Small intestine (tissue), 7 donors: ENCODE measurements around the gene RBM4B. TPM values are rescaled to one million over a fixed set of nuclear protein-coding genes. Genes with fewer than 3 reads are reported as not detected.
"Not testable (repeated sequence)": the region's sequence is repeated elsewhere in the genome, so short reads cannot be mapped to it uniquely, and the experiment has no call there.

Experiments
- DNase-seq, 2 donors: peaks; one replicate each; pipeline versions ENCODE4 v3.0.0 to v3.0.0-alpha.2; 2013
- FAIRE-seq: peaks from 2 replicates; lab custom pipeline; 2012; peaks lifted over from hg19 to GRCh38; lab: Jason Lieb, UNC
- H3K27ac ChIP-seq, 3 donors: one replicate each; pipeline ENCODE4 v1.5.1; 2013; ENCODE audit warnings: low read length in 2 of 3, mild to moderate bottlenecking in 2 of 3, control low read depth in 1 of 3, inconsistent platforms in 1 of 3, low read depth in 1 of 3, moderate library complexity in 1 of 3
- H3K27me3 ChIP-seq, 3 donors: one replicate each; pipeline ENCODE4 v1.6.1; 2013; ENCODE audit warnings: low read length in 3 of 3, inconsistent platforms in 1 of 3; ENCODE audit not compliant: control insufficient read depth in 3 of 3, insufficient read depth in 3 of 3
- H3K36me3 ChIP-seq, 3 donors: one replicate each; pipeline ENCODE4 v1.6.1; 2013; ENCODE audit warnings: low read length in 3 of 3, inconsistent platforms in 1 of 3, low read depth in 1 of 3, mild to moderate bottlenecking in 1 of 3, moderate library complexity in 1 of 3; ENCODE audit not compliant: control insufficient read depth in 3 of 3, insufficient read depth in 2 of 3
- H3K4me1 ChIP-seq, 3 donors: one replicate each; pipeline ENCODE4 v1.6.1; 2013; ENCODE audit warnings: low read length in 2 of 3, inconsistent platforms in 1 of 3, low read depth in 1 of 3, mild to moderate bottlenecking in 1 of 3, moderate library complexity in 1 of 3; ENCODE audit not compliant: control insufficient read depth in 3 of 3, insufficient read depth in 2 of 3
- H3K4me3 ChIP-seq, 3 donors: one replicate each; pipeline ENCODE4 v1.5.1; 2013; ENCODE audit warnings: low read length in 3 of 3, control low read depth in 1 of 3, inconsistent platforms in 1 of 3, low read depth in 1 of 3, mild to moderate bottlenecking in 1 of 3, moderate library complexity in 1 of 3
- H3K9me3 ChIP-seq, 2 donors: one replicate each; pipeline ENCODE4 v1.6.1; 2013; ENCODE audit warnings: low read depth in 1 of 2, low read length in 1 of 2; ENCODE audit not compliant: control insufficient read depth in 2 of 2, insufficient read depth in 1 of 2
- WGBS, 3 donors: extraction: QIAGEN DNeasy Blood & Tissue Kit; methylation state at CpG; one replicate each; pipeline ENCODE4 v1.1.7; 2013; 5-methylcytosine and 5-hydroxymethylcytosine counted together
- polyA plus RNA-seq, 4 donors: library from polyadenylated mRNA; stranded (reverse) in 3 of 4; unstranded in 1 of 4; fragments of 200-250 nt in 3 of 4; fragments of 120-200 nt in 1 of 4; gene quantifications; one replicate each; pipeline versions ENCODE4 v1.2.1 to v1.2.3, GENCODE V29; 2013
- donor health status: healthy with polysubstance abuse.
- donor health status: control.
- donor health status: control.
- donor health status: Bipolar disorder and iron deficiency.
- donor health status: healthy.

Gene RBM4B
- polyA plus RNA-seq, 4 donors, result 7.0 to 35.9 (median 11.3) TPM

DNA sequence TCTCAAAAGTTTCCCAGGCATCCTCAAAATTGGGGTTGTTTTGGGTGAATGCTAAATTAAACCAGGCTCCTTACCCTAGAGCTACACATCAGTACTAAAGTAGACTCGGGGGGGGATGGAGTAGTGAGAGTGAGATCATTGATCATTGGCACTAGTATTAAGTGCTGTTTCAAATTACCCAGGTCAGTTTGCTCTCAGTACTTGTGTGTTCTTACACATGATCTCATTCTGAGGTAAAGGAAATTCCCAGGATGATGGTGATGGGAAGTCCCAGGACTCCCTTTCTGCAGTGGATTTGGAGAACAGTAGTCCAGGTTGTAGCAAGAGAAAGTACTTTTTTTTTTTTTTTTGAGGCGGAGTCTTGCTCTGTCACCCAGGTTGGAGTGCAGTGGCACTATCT is 26.7 kb downstream of the RBM4B start:
- Histone ChIP-seq H3K36me3 (peaks cover 4 to 68% (median 15%) of the 10 kb centered on the region in 3 donors), H3K9me3 (no peaks in the 10 kb centered on the region), H3K4me3 (no peak overlapping the region), H3K27ac (no peak overlapping the region), H3K4me1 (no peaks in the 10 kb centered on the region), H3K27me3 (no peaks in the 10 kb centered on the region)
- 83 to 94% (median 93%) methylated on average over 2 of the region's 2 CpGs for WGBS, 3 donors
- FAIRE-seq (no peak), DNase-seq (no peak)

DNA sequence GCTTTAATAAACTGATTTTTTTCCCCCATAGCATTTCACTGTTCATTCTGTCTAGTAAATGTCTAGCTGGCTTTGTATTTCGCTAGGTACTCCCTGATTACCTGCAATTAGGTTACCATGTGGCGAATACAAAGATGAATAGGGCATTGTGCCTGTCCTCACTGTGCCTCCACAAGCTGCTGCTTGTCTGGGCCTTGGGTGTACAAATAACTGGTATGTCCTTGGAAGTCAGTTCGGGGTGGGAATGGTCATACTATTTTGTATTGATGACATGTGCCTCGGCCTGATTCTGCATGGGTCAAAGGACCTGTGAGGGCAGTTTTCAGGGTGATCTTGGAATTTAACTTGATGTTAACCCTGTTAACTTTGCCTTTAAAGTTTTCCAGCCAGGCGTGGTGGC is 27.8 kb downstream of the RBM4B start:
- no peak overlapping the region for H3K4me3 ChIP-seq
- no peak overlapping the region for H3K27ac ChIP-seq
- peaks cover 0 to 2% (median 0%) of the 10 kb centered on the region in 3 donors for H3K4me1 ChIP-seq
- no peak for FAIRE-seq
- no peaks in the 10 kb centered on the region for H3K27me3 ChIP-seq
- DNase-seq, result no peak
- H3K36me3 ChIP-seq, result peaks cover 11 to 64% (median 25%) of the 10 kb centered on the region in 3 donors
- H3K9me3 ChIP-seq, result no peaks in the 10 kb centered on the region
- 96% methylated on average over 5 of the region's 5 CpGs for WGBS, 3 donors

DNA sequence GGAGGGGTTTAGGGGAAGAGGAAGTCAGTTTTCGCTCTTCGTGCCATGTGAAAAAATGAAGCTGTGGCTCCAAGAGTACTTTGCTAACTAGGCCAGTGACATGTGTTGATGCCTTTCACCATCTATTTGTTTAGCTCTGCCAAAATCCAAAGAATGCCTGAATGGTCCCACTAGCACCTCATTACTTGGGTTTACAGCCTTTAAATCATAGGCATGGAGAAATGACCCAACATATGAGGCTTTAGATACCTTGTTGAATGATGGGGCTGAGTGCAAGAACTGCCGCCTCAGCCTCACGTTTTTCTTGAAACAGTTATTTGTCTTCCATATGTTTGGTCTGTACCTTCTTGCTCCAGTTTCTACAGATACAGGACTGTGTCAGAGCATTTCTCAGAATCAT is 30.9 kb downstream of the RBM4B start:
- Histone ChIP-seq H3K4me3 (no peak overlapping the region), H3K4me1 (peaks cover 0 to 22% (median 19%) of the 10 kb centered on the region in 3 donors), H3K9me3 (no peaks in the 10 kb centered on the region), H3K27ac (no peak overlapping the region), H3K27me3 (no peaks in the 10 kb centered on the region), H3K36me3 (peaks cover 28 to 55% (median 39%) of the 10 kb centered on the region in 3 donors)
- DNase-seq (no peak), FAIRE-seq (no peak)
- WGBS, 3 donors, result 74 to 85% (median 82%) methylated on average over 4 of the region's 4 CpGs

- Histone ChIP-seq H3K9me3 (no peaks in the 10 kb centered on the region), H3K4me3 (no peak overlapping the region), H3K4me1 (peaks cover 5 to 37% (median 35%) of the 10 kb centered on the region in 3 donors), H3K27me3 (no peaks in the 10 kb centered on the region), H3K27ac (no peak overlapping the region), H3K36me3 (peaks cover 37 to 42% (median 40%) of the 10 kb centered on the region in 3 donors)
- no peak for DNase-seq
- no peak for FAIRE-seq
- 89 to 93% (median 92%) methylated on average over 24 of the region's 24 CpGs for WGBS, 3 donors
These were observed 33.8 kb downstream of the RBM4B start for GRCh38 chr11:66643745-66644437.

- FAIRE-seq (no peak), DNase-seq (no peak)
- H3K27ac ChIP-seq, result no peak overlapping the region
- peaks cover 9 to 44% (median 40%) of the 10 kb centered on the region in 3 donors for H3K4me1 ChIP-seq
- H3K9me3 ChIP-seq, result no peaks in the 10 kb centered on the region
- H3K36me3 ChIP-seq, result peaks cover 32 to 37% (median 36%) of the 10 kb centered on the region in 3 donors
- H3K4me3 ChIP-seq, result peak overlapping the region in 2 of 3 donors; percentile 8 to 79
- 6 to 17% (median 12%) methylated on average over 3 of the region's 3 CpGs for WGBS, 3 donors
- H3K27me3 ChIP-seq, result no peaks in the 10 kb centered on the region
These were observed 35.9 kb downstream of the RBM4B start for GRCh38 chr11:66641834-66642233.

GRCh38 chr11:66639814-66640340 is 37.8 kb downstream of the RBM4B start:
- 44% methylated on average over 8 to 9 of the region's 10 CpGs for WGBS, 3 donors
- H3K4me3 ChIP-seq, result peak overlapping the region in 2 of 3 donors; percentile 79 to 81
- H3K4me1 ChIP-seq, result peaks cover 9 to 44% (median 38%) of the 10 kb centered on the region in 3 donors
- H3K27me3 ChIP-seq, DNase-seq, FAIRE-seq, H3K9me3 ChIP-seq, H3K27ac ChIP-seq: not testable (repeated sequence)
- peaks cover 18 to 38% (median 26%) of the 10 kb centered on the region in 3 donors for H3K36me3 ChIP-seq

DNA sequence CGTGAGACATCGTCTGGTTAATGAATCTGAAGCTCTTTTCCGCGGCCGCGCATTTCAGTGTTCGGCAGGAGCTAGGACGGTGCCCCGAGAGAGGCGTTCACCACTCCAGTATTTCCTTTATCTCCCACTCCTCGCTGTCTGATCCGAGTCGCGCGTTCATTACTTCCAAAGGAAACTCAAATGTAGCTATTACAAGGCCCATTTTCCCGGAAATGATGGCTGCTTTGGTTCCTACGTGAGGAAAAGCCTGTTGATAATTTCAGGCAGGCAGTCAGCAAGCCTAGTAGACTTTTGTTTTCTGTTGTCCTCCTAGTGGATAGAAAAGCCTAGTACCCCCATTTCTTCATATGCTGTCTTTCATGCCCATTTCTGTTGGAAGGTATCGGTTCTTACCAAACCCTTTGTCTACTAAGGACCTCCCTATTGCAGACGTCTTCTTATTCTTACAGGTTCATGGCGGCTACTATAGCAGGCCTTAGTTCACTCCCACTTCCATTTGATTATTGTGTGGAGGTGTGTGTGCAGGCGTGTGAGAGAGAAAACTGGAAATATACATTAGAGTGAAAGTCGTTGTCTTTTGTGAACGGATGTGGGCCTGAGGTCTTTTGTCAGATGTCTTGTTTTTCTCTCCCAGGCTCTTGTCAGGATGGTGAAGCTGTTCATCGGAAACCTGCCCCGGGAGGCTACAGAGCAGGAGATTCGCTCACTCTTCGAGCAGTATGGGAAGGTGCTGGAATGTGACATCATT is 38.4 kb downstream of the RBM4B start:
- peaks cover 13 to 38% (median 24%) of the 10 kb centered on the region in 3 donors for H3K36me3 ChIP-seq
- no peaks in the 10 kb centered on the region for H3K9me3 ChIP-seq
- no peaks in the 10 kb centered on the region for H3K27me3 ChIP-seq
- 0 to 2% (median 1%) methylated on average over 27 of the region's 27 CpGs for WGBS, 3 donors
- peaks cover 9 to 40% (median 35%) of the 10 kb centered on the region in 3 donors for H3K4me1 ChIP-seq
- peak; percentile 45 to 77 for DNase-seq
- H3K4me3 ChIP-seq, result peak overlapping the region; percentile 79 to 82 (median 81)
- peak overlapping the region; percentile 79 to 98 (median 90) for H3K27ac ChIP-seq
- no peak for FAIRE-seq
